ENCODE data around the gene EPHB1.

DNA sequence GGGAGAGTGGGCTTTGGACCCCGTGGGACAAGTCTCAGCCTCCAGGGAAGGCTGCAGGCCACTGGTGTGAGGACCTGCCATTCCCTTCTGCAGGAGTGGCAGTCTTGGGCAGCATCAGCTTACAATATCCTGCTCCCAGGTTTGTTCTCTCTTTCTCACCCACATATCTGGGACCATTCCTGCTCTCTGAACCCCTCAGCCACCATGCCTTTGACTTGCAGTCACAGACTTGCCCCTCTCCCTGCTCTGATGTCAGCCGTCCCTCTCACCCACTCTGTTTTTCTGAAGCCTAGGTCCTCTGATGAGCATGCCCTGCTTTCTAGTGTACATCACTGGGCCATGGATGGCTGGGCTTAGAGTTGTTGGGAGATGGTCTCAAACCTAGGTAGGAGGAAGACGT, 282.1 kb downstream of the EPHB1 start:
- TF ChIP-seq, protein P1, sequence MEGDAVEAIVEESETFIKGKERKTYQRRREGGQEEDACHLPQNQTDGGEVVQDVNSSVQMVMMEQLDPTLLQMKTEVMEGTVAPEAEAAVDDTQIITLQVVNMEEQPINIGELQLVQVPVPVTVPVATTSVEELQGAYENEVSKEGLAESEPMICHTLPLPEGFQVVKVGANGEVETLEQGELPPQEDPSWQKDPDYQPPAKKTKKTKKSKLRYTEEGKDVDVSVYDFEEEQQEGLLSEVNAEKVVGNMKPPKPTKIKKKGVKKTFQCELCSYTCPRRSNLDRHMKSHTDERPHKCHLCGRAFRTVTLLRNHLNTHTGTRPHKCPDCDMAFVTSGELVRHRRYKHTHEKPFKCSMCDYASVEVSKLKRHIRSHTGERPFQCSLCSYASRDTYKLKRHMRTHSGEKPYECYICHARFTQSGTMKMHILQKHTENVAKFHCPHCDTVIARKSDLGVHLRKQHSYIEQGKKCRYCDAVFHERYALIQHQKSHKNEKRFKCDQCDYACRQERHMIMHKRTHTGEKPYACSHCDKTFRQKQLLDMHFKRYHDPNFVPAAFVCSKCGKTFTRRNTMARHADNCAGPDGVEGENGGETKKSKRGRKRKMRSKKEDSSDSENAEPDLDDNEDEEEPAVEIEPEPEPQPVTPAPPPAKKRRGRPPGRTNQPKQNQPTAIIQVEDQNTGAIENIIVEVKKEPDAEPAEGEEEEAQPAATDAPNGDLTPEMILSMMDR (IDR thresholded peaks at IDR 0.05): no peak
- TF ChIP-seq EP300 (IDR thresholded peaks at IDR 0.05; ENCODE audit: low read depth): no peak

Data from transverse colon (tissue), 3 donors.